Thyroid gland (tissue), 4 donors: Measurements from ENCODE around the gene METTL9.

Source experiments
- CTCF ChIP-seq, 6 experiments: fragments of 200-600 bp in 3 of 6; fragments of 450-650 bp in 3 of 6; sonication (generic) in 3 of 6; IDR thresholded peaks; one replicate each; pipeline ENCODE4 v1.5.1; 2016 to 2019; ENCODE audit warnings: antibody characterized with exemption in 6 of 6, mild to moderate bottlenecking in 2 of 6, inconsistent platforms in 1 of 6, moderate library complexity in 1 of 6
- POLR2A ChIP-seq, 2 donors: fragments of 450-650 bp; IDR thresholded peaks; one replicate each; pipeline ENCODE4 v1.6.1; 2017; ENCODE audit warnings: antibody characterized with exemption in 2 of 2, mild to moderate bottlenecking in 2 of 2, moderate library complexity in 1 of 2

DNA sequence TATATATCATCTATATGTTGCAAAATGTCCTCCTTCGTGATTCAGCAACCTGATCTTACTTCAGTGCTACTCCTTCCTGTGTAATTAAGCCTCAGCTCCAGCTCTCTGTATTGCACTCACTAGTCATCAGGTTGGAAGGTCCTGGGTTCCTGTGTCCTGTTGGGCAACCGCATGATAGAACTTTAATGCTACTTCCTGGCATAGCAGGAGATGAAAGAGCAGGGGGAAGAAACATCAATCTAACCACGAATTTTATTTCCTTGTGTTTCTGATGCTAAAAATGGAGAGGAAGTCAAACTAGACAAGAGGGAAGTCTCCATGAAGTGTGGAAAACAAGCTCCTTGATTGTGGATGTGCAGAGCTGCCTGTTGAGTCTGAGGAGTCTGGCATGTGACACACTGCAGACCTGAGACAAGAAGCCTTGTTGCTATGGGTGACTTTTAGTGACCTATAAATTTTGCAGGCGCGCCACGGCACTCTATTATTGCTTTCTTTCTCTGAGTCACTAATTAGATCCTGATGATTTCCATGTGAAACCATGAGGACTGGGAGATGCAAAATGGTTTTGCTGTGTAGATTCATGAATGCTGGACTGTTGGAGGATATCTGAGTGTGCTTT is 27.4 kb downstream of the METTL9 start:
- no peak for TF ChIP-seq CTCF (IDR thresholded peaks at IDR 0.05)
- TF ChIP-seq POLR2A (IDR thresholded peaks at IDR 0.05): no peak
